ENCODE data around the gene EPB41L4B. TPM values are rescaled to one million over a fixed set of nuclear protein-coding genes. Genes with fewer than 3 reads are reported as not detected.

The EPB41L4B gene
- total RNA-seq, 1 experiment from 2014 or later: 8.1 TPM

DNA sequence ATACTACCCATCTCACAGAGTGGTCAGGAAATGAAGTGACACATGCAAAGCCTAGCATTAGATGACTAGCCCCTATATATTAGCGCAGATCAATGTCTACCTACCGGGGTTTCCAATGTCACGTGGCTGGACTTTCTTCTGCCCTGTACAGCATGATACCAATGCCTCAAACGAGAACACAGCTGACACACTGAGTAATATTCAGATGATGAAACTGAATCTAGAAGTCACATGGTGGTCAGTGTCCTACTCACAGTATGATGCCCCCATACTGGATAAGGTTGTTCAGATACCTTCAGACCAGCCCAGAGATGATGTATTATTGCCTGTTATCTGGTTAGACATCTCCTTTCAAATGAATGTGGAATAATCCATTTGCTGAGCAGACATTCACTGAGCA, 82.7 kb downstream of the EPB41L4B start (continued):
- TF ChIP-seq, protein P1, sequence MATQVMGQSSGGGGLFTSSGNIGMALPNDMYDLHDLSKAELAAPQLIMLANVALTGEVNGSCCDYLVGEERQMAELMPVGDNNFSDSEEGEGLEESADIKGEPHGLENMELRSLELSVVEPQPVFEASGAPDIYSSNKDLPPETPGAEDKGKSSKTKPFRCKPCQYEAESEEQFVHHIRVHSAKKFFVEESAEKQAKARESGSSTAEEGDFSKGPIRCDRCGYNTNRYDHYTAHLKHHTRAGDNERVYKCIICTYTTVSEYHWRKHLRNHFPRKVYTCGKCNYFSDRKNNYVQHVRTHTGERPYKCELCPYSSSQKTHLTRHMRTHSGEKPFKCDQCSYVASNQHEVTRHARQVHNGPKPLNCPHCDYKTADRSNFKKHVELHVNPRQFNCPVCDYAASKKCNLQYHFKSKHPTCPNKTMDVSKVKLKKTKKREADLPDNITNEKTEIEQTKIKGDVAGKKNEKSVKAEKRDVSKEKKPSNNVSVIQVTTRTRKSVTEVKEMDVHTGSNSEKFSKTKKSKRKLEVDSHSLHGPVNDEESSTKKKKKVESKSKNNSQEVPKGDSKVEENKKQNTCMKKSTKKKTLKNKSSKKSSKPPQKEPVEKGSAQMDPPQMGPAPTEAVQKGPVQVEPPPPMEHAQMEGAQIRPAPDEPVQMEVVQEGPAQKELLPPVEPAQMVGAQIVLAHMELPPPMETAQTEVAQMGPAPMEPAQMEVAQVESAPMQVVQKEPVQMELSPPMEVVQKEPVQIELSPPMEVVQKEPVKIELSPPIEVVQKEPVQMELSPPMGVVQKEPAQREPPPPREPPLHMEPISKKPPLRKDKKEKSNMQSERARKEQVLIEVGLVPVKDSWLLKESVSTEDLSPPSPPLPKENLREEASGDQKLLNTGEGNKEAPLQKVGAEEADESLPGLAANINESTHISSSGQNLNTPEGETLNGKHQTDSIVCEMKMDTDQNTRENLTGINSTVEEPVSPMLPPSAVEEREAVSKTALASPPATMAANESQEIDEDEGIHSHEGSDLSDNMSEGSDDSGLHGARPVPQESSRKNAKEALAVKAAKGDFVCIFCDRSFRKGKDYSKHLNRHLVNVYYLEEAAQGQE (IDR thresholded peaks at IDR 0.05; ENCODE audit: low read depth): no peak
- TF ChIP-seq CEBPB (IDR thresholded peaks at IDR 0.05; ENCODE audit: low read depth): no peak
- TF ChIP-seq, protein P2, sequence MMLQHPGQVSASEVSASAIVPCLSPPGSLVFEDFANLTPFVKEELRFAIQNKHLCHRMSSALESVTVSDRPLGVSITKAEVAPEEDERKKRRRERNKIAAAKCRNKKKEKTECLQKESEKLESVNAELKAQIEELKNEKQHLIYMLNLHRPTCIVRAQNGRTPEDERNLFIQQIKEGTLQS (IDR thresholded peaks at IDR 0.05): no peak
- no peak for TF ChIP-seq EZH2phosphoT487 (IDR thresholded peaks at IDR 0.05; ENCODE audit: borderline replicate concordance)
- TF ChIP-seq ZFX (IDR thresholded peaks at IDR 0.05): no peak
- no peak for TF ChIP-seq RAD21 (IDR thresholded peaks at IDR 0.05; ENCODE audit: low read depth)
- TF ChIP-seq, protein P3, sequence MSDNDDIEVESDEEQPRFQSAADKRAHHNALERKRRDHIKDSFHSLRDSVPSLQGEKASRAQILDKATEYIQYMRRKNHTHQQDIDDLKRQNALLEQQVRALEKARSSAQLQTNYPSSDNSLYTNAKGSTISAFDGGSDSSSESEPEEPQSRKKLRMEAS (IDR thresholded peaks at IDR 0.05): no peak
- TF ChIP-seq SIN3A (IDR thresholded peaks at IDR 0.05; ENCODE audit: low read depth): no peak

DNA sequence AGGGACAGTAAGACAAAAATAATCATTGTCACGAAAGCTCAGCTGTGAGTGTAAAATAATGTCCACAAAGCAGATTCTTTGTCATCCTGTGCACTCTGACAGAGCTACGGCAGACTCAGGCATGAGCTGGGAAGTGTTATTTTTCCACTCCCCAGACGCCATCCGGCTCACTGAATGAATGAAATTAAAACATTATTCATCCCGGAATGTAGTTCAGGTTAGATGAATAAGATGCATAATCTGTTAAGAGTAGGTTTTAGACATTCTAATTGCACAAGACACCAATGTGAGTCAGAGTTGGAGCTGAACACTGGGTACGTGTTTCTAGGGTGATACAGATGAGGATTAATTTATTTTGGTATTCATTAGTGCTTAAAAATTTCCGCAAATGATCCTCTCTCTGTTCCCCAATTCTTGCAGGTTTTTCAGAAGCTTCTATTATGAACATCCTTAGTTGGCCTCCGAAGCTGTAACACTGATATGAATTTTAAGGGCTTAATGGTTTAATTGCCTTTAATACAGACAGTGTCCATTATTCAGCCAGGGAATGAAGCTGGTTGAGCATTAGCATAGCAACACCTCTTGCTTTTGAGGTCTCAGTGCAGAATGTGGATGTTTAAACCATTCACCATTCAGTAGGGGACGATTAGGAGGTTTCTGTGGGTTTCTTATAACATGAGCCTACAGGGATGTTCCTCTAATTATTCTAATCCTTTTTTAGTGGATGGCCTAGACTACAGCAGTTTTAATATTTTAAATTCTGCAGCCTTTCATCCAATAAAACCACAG, 88.2 kb downstream of the EPB41L4B start:
- no peak for ATAC-seq
- intact Hi-C loops (cut with micrococcal nuclease): no loop called here
- TF ChIP-seq ELF1 (IDR thresholded peaks at IDR 0.05; ENCODE audit: borderline replicate concordance, low read depth): no peak
- no peak for TF ChIP-seq EGR1 (IDR thresholded peaks at IDR 0.05; ENCODE audit: low read depth)
- no peak for TF ChIP-seq POLR2AphosphoS5 (IDR thresholded peaks at IDR 0.05; ENCODE audit: low read depth, low read length)
- TF ChIP-seq, protein P4, sequence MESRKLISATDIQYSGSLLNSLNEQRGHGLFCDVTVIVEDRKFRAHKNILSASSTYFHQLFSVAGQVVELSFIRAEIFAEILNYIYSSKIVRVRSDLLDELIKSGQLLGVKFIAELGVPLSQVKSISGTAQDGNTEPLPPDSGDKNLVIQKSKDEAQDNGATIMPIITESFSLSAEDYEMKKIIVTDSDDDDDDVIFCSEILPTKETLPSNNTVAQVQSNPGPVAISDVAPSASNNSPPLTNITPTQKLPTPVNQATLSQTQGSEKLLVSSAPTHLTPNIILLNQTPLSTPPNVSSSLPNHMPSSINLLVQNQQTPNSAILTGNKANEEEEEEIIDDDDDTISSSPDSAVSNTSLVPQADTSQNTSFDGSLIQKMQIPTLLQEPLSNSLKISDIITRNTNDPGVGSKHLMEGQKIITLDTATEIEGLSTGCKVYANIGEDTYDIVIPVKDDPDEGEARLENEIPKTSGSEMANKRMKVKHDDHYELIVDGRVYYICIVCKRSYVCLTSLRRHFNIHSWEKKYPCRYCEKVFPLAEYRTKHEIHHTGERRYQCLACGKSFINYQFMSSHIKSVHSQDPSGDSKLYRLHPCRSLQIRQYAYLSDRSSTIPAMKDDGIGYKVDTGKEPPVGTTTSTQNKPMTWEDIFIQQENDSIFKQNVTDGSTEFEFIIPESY (IDR thresholded peaks at IDR 0.05; ENCODE audit: extremely low read depth, insufficient replicate concordance, low read length): no peak
- no peak for TF ChIP-seq CBX3 (IDR thresholded peaks at IDR 0.05; ENCODE audit: low read depth)
- no peak for TF ChIP-seq SRF (IDR thresholded peaks at IDR 0.05; ENCODE audit: low read depth)
- TF ChIP-seq, protein P5, sequence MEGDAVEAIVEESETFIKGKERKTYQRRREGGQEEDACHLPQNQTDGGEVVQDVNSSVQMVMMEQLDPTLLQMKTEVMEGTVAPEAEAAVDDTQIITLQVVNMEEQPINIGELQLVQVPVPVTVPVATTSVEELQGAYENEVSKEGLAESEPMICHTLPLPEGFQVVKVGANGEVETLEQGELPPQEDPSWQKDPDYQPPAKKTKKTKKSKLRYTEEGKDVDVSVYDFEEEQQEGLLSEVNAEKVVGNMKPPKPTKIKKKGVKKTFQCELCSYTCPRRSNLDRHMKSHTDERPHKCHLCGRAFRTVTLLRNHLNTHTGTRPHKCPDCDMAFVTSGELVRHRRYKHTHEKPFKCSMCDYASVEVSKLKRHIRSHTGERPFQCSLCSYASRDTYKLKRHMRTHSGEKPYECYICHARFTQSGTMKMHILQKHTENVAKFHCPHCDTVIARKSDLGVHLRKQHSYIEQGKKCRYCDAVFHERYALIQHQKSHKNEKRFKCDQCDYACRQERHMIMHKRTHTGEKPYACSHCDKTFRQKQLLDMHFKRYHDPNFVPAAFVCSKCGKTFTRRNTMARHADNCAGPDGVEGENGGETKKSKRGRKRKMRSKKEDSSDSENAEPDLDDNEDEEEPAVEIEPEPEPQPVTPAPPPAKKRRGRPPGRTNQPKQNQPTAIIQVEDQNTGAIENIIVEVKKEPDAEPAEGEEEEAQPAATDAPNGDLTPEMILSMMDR (IDR thresholded peaks at IDR 0.05 in 2 of 3, conservative IDR thresholded peaks at IDR 0.05 in 1 of 3; ENCODE audit: borderline replicate concordance in 1 of 3, insufficient read depth in 1 of 3, low read depth in 2 of 3, low read length in 2 of 3): no peak
- TF ChIP-seq JUND (IDR thresholded peaks at IDR 0.05): no peak
- no peak for TF ChIP-seq EZH2 (IDR thresholded peaks at IDR 0.05)
- TF ChIP-seq, protein P2 (IDR thresholded peaks at IDR 0.05): no peak
- no peak for TF ChIP-seq SP1 (IDR thresholded peaks at IDR 0.05; ENCODE audit: low read depth)

More for the DNA sequence above, 88.2 kb downstream of the EPB41L4B start:
- ChIA-PET POLR2A (no interaction called here), RAD21 (ENCODE audit: low non-redundant PET in 1 of 2, low total read pairs in 2 of 2, uncharacterized antibody in 2 of 2, unreplicated experiment in 2 of 2) (no interaction called here), CTCF (no interaction called here)
- H3K9me3 ChIP-seq (ENCODE audit: control insufficient read depth in 1 of 2, insufficient read depth in 1 of 2, low read depth in 1 of 2, low read length in 2 of 2): no peaks in the 10 kb centered on the region
- H3K27ac ChIP-seq (ENCODE audit: low read depth, low read length): no peak overlapping the region
- DNase-seq (ENCODE audit: low read depth, low spot score): no peak
- H3K9me2 ChIP-seq (ENCODE audit: insufficient read depth): no peaks in the 10 kb centered on the region
- H3K4me2 ChIP-seq (ENCODE audit: low read length): no peak overlapping the region
- no peaks in the 10 kb centered on the region for H4K20me1 ChIP-seq (ENCODE audit: insufficient read depth)
- no peak overlapping the region for H3K9ac ChIP-seq (ENCODE audit: low read length)
- H3K27me3 ChIP-seq (ENCODE audit: insufficient read depth, low read length): no peaks in the 10 kb centered on the region
- H3K79me2 ChIP-seq (ENCODE audit: insufficient read depth, low read length): no peaks in the 10 kb centered on the region
- H2AFZ ChIP-seq (ENCODE audit: low read depth, low read length, poor library complexity, severe bottlenecking): no peak overlapping the region
- no peaks in the 10 kb centered on the region for H3K4me1 ChIP-seq (ENCODE audit: control insufficient read depth in 1 of 2, insufficient read depth in 2 of 2, low read length in 2 of 2)
- no peaks in the 10 kb centered on the region for H3K36me3 ChIP-seq (ENCODE audit: control insufficient read depth in 1 of 2, insufficient read depth in 2 of 2, low read length in 2 of 2)
- H3K4me3 ChIP-seq (replicated peaks in 1 of 2; ENCODE audit: low read depth in 1 of 2, low read length in 2 of 2): no peak overlapping the region
- BruUV-seq (replicated peaks): no TSS peak
